GM10266 (cell line): Measurements from ENCODE around the gene MVB12B.

Experiments used
- DNase-seq: peaks from one replicate; pipeline ENCODE4 v3.0.0; 2012; ENCODE audit errors: extremely low spot score
- TF ChIP-seq, protein P1 (sequence below): IDR thresholded peaks from 2 replicates; pipeline ENCODE4 v1.5.1; 2012; ENCODE audit warnings: mild to moderate bottlenecking, low read depth; ENCODE audit not compliant: control insufficient read depth, insufficient read depth; ENCODE audit errors: missing control alignments

MVB12B gene

GRCh38 chr9:126293522-126293889 lies 33.1 kb upstream of the MVB12B start:
- TF ChIP-seq, protein P1, sequence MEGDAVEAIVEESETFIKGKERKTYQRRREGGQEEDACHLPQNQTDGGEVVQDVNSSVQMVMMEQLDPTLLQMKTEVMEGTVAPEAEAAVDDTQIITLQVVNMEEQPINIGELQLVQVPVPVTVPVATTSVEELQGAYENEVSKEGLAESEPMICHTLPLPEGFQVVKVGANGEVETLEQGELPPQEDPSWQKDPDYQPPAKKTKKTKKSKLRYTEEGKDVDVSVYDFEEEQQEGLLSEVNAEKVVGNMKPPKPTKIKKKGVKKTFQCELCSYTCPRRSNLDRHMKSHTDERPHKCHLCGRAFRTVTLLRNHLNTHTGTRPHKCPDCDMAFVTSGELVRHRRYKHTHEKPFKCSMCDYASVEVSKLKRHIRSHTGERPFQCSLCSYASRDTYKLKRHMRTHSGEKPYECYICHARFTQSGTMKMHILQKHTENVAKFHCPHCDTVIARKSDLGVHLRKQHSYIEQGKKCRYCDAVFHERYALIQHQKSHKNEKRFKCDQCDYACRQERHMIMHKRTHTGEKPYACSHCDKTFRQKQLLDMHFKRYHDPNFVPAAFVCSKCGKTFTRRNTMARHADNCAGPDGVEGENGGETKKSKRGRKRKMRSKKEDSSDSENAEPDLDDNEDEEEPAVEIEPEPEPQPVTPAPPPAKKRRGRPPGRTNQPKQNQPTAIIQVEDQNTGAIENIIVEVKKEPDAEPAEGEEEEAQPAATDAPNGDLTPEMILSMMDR = no peak
- DNase-seq = no peak

GRCh38 chr9:126294331-126295081 lies 32.1 kb upstream of the MVB12B start:
- DNase-seq = no peak
- TF ChIP-seq, protein P1 = no peak

GRCh38 chr9:126295082-126295477 lies 31.5 kb upstream of the MVB12B start:
- TF ChIP-seq, protein P1 = no peak
- DNase-seq = no peak

GRCh38 chr9:126295516-126295915 lies 31.1 kb upstream of the MVB12B start:
- TF ChIP-seq, protein P1 = no peak
- DNase-seq = no peak

DNA sequence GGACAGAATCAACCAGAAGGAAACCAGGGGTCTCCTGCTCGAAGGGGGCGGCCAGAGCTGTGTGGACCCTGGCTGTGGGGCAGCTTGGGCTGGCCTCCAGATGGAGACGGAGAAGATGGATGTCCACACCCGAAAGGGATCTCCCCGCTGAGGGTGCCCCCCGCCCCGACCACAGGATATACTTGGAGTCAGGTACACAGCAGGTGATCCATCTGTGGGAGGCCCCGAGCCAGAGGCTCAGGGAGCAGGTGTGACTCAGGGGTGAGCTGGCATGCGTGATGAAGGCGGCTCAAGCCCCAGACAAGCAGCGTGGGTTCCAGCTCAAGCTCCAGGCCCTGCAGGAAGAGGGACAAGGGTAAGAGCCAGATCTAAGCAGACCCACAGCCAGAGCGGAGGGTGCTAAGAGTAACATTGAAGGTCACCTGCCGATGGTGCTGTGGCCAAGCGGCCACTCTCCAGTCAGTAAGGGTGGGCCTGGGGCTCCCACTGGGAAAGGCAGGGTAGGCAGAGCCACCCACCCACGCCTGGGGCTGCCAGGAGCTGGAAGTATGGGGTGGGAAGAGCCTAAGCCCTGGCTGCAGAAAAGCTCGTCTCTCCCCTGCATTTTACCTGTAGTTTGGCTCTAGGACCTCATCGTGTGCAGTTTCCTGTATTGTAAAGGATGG lies 30.6 kb upstream of the MVB12B start:
- TF ChIP-seq, protein P1 = no peak
- DNase-seq = no peak

DNA sequence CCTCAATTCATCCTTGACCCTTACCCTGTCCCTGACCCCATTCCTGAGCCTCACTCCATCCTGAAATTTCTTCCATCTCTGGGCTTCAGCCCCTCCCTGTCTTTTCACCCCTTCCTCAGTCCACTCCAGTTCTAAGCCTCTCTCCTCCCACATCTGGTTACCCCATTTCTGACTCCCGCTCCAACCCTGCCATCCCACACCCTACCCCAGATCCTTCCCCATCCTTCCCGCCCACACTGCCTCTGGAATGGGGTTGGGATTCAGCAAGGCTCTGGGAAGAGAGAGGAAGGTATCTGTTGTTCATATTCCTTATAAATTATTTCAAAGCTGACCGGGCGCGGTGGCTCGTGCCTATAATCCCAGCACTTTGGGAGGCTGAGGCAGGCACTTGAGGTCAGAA lies 29.9 kb upstream of the MVB12B start:
- no peak for DNase-seq
- TF ChIP-seq, protein P1 = no peak

GRCh38 chr9:126297661-126298060 lies 29.0 kb upstream of the MVB12B start:
- no peak for DNase-seq
- TF ChIP-seq, protein P1 = no peak
